Activated T-helper 17 cell treated with anti-CD3 and anti-CD28 coated beads, Interleukin-2, amount 50 U/mL, for 72 hours (primary cell): Measurements from ENCODE around the gene EIF4G3. TPM values are rescaled to one million over a fixed set of nuclear protein-coding genes. Genes with fewer than 3 reads are reported as not detected.
"Not testable (repeated sequence)": the region's sequence is repeated elsewhere in the genome, so short reads cannot be mapped to it uniquely, and the experiment has no call there.

Source experiments
- ATAC-seq: fragments of 150-1000 bp; cut with Tn5 transposase; replicated peaks from 2 replicates; pipeline ENCODE4 v1.10.0; 2021; ENCODE audit warnings: mild to moderate bottlenecking, moderate library complexity
- H3K27ac Mint-ChIP-seq: one replicate; pipeline ENCODE4 v1.8.0; 2022; ENCODE audit warnings: mixed read lengths
- H3K27me3 Mint-ChIP-seq: one replicate; pipeline ENCODE4 v1.8.0; 2022; ENCODE audit warnings: mixed read lengths
- H3K36me3 Mint-ChIP-seq: one replicate; pipeline ENCODE4 v1.8.0; 2022; ENCODE audit warnings: low read depth, mild to moderate bottlenecking, mixed read lengths
- H3K4me1 Mint-ChIP-seq: one replicate; pipeline ENCODE4 v1.8.0; 2022; ENCODE audit warnings: mixed read lengths
- H3K4me3 Mint-ChIP-seq: one replicate; pipeline ENCODE4 v1.8.0; 2022; ENCODE audit warnings: mild to moderate bottlenecking, mixed read lengths
- H3K9me3 Mint-ChIP-seq: one replicate; pipeline ENCODE4 v1.8.0; 2022; ENCODE audit warnings: mixed read lengths
- total RNA-seq, 2 donors: library from RNA; stranded (reverse); gene quantifications; one replicate each; pipeline ENCODE4 v1.2.3, GENCODE V29; 2022

The EIF4G3 gene
- total RNA-seq, 2 donors from 2014 or later, result 32.9 to 56.2 TPM

GRCh38 chr1:21037091-21037490, 139.6 kb downstream of the EIF4G3 start:
- H3K4me3 Mint-ChIP-seq, result no peak overlapping the region
- H3K9me3 Mint-ChIP-seq, result no peaks in the 10 kb centered on the region
- H3K27ac Mint-ChIP-seq, result no peak overlapping the region
- ATAC-seq, result no peak
- no peaks in the 10 kb centered on the region for H3K27me3 Mint-ChIP-seq
- H3K4me1 Mint-ChIP-seq, result peaks cover 7% of the 10 kb centered on the region
- H3K36me3 Mint-ChIP-seq, result peaks cover 8% of the 10 kb centered on the region

- Mint-ChIP-seq H3K36me3 (no peaks in the 10 kb centered on the region), H3K27me3 (no peaks in the 10 kb centered on the region), H3K4me1 (no peaks in the 10 kb centered on the region), H3K27ac (no peak overlapping the region), H3K9me3 (no peaks in the 10 kb centered on the region), H3K4me3 (no peak overlapping the region)
- ATAC-seq, result no peak
Measured at GRCh38 chr1:21035794-21036193, 140.9 kb downstream of the EIF4G3 start.

DNA sequence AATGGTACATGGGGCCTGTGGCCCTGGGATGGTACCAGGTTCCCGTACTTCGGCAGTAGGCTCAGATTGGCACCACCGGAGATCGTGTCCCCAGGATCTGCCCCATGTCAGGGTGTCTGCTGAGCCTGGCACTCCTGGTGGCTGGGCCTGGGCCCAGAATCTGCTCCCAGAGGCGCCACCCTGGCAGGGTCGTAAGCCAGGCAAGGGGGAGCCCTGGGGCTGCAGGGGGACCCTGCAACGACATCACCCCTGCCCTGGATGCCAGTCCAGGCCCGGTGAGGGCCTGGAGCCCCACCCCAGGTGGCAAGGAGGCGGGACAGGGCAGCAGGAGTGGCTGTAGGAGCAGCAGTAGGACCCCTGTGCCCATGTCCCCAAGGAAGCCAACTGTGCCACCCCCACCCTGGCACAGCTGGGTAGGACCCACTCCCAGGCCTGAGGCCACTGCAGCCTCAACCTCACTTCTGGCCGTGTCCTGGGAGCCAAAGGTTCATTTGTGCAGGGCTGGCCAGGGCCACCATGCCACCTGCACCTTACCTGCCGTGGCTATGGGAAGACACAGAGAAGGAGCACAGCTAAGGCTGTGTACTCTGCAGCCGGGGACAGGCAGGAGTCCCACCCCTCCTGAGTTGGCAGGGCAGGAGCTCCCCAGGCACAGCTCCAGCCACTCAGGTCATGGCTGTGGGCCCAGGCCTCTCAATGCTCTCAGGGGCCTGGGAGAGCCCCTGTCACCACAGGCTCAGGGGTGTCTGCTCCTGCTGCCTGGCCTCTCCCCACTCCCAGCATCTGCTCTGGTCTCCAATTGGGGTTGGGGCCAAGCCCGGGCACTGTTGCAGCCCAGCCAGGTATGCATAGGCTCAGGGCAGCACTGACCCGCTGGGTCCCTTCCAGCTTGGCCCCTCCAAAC, 141.7 kb downstream of the EIF4G3 start:
- Mint-ChIP-seq H3K27me3 (no peaks in the 10 kb centered on the region), H3K9me3 (no peaks in the 10 kb centered on the region), H3K27ac (no peak overlapping the region), H3K4me1 (no peaks in the 10 kb centered on the region), H3K4me3 (no peak overlapping the region), H3K36me3 (no peaks in the 10 kb centered on the region)
- no peak for ATAC-seq

- H3K4me1 Mint-ChIP-seq, result peaks cover 7% of the 10 kb centered on the region
- no peaks in the 10 kb centered on the region for H3K27me3 Mint-ChIP-seq
- no peaks in the 10 kb centered on the region for H3K36me3 Mint-ChIP-seq
- no peak overlapping the region for H3K4me3 Mint-ChIP-seq
- no peak overlapping the region for H3K27ac Mint-ChIP-seq
- ATAC-seq, result no peak
- no peaks in the 10 kb centered on the region for H3K9me3 Mint-ChIP-seq
Measured at GRCh38 chr1:21032741-21033140, 144.0 kb downstream of the EIF4G3 start.

- Mint-ChIP-seq H3K4me1 (peaks cover 9% of the 10 kb centered on the region), H3K36me3 (no peaks in the 10 kb centered on the region), H3K27me3 (no peaks in the 10 kb centered on the region), H3K4me3 (no peak overlapping the region), H3K9me3 (no peaks in the 10 kb centered on the region), H3K27ac (no peak overlapping the region)
- no peak for ATAC-seq
Measured at GRCh38 chr1:21030181-21030580, 146.5 kb downstream of the EIF4G3 start.

DNA sequence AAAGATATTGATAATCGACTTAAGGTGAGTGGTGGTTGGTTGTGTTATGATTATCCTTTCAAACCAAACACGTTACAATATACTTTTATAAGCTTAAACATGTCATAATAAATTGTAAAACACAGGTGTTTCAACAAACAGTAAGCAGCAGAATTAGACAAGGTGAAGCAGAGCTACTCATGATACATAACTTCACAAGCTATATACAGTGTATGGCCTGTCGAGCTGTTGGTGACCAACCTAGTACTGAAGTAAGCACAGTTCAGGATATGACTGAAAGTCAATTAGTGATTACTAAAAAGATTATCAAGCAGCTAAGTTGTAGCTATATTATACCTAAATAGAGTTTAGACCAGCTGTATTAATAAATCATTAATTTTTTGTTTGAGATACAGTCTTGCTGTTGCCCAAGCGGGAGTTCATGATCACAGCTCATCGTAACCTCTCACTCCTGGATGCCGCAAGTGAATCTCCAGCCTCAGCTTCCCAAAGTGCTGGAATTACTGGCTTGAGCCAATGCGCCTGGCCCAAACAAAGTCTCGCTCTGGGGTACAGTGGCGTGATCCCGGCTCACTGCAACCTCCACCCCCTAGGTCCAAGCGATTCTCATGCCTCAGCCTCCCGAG, 148.1 kb downstream of the EIF4G3 start:
- ATAC-seq, result no peak
- H3K9me3 Mint-ChIP-seq, result no peaks in the 10 kb centered on the region
- peaks cover 9% of the 10 kb centered on the region for H3K4me1 Mint-ChIP-seq
- H3K27me3 Mint-ChIP-seq, result no peaks in the 10 kb centered on the region
- no peaks in the 10 kb centered on the region for H3K36me3 Mint-ChIP-seq
- H3K4me3 Mint-ChIP-seq, result no peak overlapping the region
- peak overlapping the region; percentile 45 for H3K27ac Mint-ChIP-seq

- no peak overlapping the region for H3K27ac Mint-ChIP-seq
- no peaks in the 10 kb centered on the region for H3K27me3 Mint-ChIP-seq
- no peak for ATAC-seq
- H3K36me3 Mint-ChIP-seq, result no peaks in the 10 kb centered on the region
- H3K4me3 Mint-ChIP-seq, result no peak overlapping the region
- H3K4me1 Mint-ChIP-seq, result peaks cover 9% of the 10 kb centered on the region
- H3K9me3 Mint-ChIP-seq, result no peaks in the 10 kb centered on the region
Measured at GRCh38 chr1:21027805-21028204, 148.9 kb downstream of the EIF4G3 start.

DNA sequence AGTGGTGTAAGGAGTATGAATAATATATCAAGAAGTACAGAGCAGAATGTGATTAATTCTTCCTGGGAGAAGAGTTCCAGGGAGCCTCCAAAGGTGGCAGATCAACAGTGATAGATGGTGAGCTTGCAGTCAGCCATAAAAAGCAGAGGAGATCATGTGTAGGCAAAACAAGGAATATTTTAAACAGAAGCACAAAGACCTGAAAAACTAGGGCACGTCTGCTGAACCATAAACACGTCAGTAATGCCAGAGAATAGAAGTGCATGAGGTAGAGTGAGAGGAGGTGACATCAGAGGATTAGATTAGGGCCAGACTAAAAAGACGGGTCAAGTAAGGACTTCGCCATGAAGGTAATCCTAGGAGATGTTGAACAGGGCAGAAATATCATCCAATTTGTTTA, 151.8 kb downstream of the EIF4G3 start:
- Mint-ChIP-seq H3K27ac (no peak overlapping the region), H3K4me1 (peaks cover 18% of the 10 kb centered on the region), H3K4me3 (no peak overlapping the region), H3K27me3 (no peaks in the 10 kb centered on the region), H3K9me3 (no peaks in the 10 kb centered on the region), H3K36me3 (no peaks in the 10 kb centered on the region)
- ATAC-seq, result no peak

GRCh38 chr1:21024136-21024896, 152.4 kb downstream of the EIF4G3 start:
- not testable (repeated sequence) for H3K9me3 Mint-ChIP-seq, H3K4me3 Mint-ChIP-seq, ATAC-seq, H3K27me3 Mint-ChIP-seq, H3K36me3 Mint-ChIP-seq, H3K27ac Mint-ChIP-seq
- H3K4me1 Mint-ChIP-seq, result peaks cover 17% of the 10 kb centered on the region

- H3K9me3 Mint-ChIP-seq, result no peaks in the 10 kb centered on the region
- no peaks in the 10 kb centered on the region for H3K36me3 Mint-ChIP-seq
- ATAC-seq, result peak; percentile 100
- H3K27ac Mint-ChIP-seq, result peak overlapping the region; percentile 91
- peak overlapping the region; percentile 71 for H3K4me3 Mint-ChIP-seq
- no peaks in the 10 kb centered on the region for H3K27me3 Mint-ChIP-seq
- peaks cover 9% of the 10 kb centered on the region for H3K4me1 Mint-ChIP-seq
Measured at GRCh38 chr1:21022279-21023040, 154.2 kb downstream of the EIF4G3 start.

GRCh38 chr1:21021311-21021710, 155.4 kb downstream of the EIF4G3 start:
- no peaks in the 10 kb centered on the region for H3K27me3 Mint-ChIP-seq
- H3K27ac Mint-ChIP-seq, result peak overlapping the region; percentile 68
- no peaks in the 10 kb centered on the region for H3K36me3 Mint-ChIP-seq
- peaks cover 10% of the 10 kb centered on the region for H3K4me1 Mint-ChIP-seq
- H3K9me3 Mint-ChIP-seq, result no peaks in the 10 kb centered on the region
- H3K4me3 Mint-ChIP-seq, result no peak overlapping the region
- ATAC-seq, result no peak

- Mint-ChIP-seq H3K4me3 (no peak overlapping the region), H3K4me1 (peaks cover 14% of the 10 kb centered on the region), H3K27me3 (no peaks in the 10 kb centered on the region), H3K9me3 (no peaks in the 10 kb centered on the region), H3K36me3 (no peaks in the 10 kb centered on the region), H3K27ac (no peak overlapping the region)
- ATAC-seq, result no peak
Measured at GRCh38 chr1:21020151-21020550, 156.5 kb downstream of the EIF4G3 start.

GRCh38 chr1:21018673-21019072, 158.0 kb downstream of the EIF4G3 start:
- no peak overlapping the region for H3K27ac Mint-ChIP-seq
- peaks cover 4% of the 10 kb centered on the region for H3K36me3 Mint-ChIP-seq
- no peaks in the 10 kb centered on the region for H3K27me3 Mint-ChIP-seq
- no peak for ATAC-seq
- H3K9me3 Mint-ChIP-seq, result no peaks in the 10 kb centered on the region
- peaks cover 14% of the 10 kb centered on the region for H3K4me1 Mint-ChIP-seq
- no peak overlapping the region for H3K4me3 Mint-ChIP-seq

- Mint-ChIP-seq H3K36me3 (peaks cover 4% of the 10 kb centered on the region), H3K27ac (no peak overlapping the region), H3K4me3 (no peak overlapping the region), H3K4me1 (peaks cover 11% of the 10 kb centered on the region), H3K9me3 (no peaks in the 10 kb centered on the region), H3K27me3 (no peaks in the 10 kb centered on the region)
- no peak for ATAC-seq
Measured at GRCh38 chr1:21013510-21013909, 163.2 kb downstream of the EIF4G3 start.
